ENCODE measurements around the gene EIF4G3. TPM values are rescaled to one million over a fixed set of nuclear protein-coding genes. Genes with fewer than 3 reads are reported as not detected.

EIF4G3 gene
- total RNA-seq, 1 donor, result 58.6 TPM

DNA sequence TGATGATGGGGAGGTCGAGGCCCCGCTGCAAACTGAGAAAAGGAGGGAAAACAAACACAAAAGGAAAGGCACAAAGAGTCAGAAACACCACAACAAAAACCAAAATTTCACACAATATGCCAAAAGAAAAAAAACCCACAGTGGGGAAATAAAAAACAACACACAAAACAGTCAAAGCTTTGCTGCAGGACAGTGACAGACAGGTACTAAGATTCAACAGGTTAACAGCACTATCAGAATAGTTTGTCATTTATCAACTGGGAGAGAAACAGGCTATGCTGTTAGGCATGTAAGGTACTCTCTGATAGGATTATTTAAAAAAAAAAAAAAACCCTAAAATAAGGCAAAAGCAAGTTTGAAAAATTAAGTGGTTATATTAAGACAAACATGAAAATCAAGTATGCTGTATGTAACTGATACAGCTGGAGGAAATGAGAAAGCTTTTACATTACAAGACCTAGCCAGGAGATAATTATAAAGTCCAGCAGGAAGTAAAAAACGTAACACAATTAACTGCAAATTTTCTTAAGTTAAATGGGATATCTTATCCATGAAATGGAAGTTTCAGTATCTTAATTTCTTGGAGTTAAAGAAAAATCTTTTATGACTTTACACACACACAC, 179.0 kb downstream of the EIF4G3 start:
- DNase-seq (ENCODE audit: low read depth), result no peak
- TF ChIP-seq, protein P1, sequence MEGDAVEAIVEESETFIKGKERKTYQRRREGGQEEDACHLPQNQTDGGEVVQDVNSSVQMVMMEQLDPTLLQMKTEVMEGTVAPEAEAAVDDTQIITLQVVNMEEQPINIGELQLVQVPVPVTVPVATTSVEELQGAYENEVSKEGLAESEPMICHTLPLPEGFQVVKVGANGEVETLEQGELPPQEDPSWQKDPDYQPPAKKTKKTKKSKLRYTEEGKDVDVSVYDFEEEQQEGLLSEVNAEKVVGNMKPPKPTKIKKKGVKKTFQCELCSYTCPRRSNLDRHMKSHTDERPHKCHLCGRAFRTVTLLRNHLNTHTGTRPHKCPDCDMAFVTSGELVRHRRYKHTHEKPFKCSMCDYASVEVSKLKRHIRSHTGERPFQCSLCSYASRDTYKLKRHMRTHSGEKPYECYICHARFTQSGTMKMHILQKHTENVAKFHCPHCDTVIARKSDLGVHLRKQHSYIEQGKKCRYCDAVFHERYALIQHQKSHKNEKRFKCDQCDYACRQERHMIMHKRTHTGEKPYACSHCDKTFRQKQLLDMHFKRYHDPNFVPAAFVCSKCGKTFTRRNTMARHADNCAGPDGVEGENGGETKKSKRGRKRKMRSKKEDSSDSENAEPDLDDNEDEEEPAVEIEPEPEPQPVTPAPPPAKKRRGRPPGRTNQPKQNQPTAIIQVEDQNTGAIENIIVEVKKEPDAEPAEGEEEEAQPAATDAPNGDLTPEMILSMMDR (IDR thresholded peaks at IDR 0.05; ENCODE audit: insufficient read depth, low read length), result no peak
- no peak overlapping the region for H3K4me3 ChIP-seq (ENCODE audit: low read depth, low read length)

DNA sequence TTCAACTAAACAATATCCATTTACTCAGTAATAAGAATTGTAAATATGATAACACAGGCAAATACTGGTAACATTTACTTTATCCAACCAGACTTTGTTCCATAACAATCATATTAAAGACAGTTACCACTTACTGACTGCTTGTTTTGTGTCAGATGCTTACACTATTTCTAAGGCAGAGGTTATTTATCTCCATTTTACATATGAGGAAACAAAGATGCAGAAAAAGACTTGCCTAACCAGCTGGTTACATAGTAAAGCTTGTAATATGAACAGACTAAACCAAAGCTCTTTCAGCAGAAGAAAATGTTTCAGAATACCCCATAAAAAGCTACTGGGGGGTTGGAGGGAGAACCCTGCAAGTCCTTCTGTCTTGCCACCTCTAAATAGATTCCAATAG, 180.1 kb downstream of the EIF4G3 start:
- DNase-seq (ENCODE audit: low read depth), result no peak
- no peak overlapping the region for H3K4me3 ChIP-seq (ENCODE audit: low read depth, low read length)
- TF ChIP-seq, protein P1 (IDR thresholded peaks at IDR 0.05; ENCODE audit: insufficient read depth, low read length), result no peak

DNA sequence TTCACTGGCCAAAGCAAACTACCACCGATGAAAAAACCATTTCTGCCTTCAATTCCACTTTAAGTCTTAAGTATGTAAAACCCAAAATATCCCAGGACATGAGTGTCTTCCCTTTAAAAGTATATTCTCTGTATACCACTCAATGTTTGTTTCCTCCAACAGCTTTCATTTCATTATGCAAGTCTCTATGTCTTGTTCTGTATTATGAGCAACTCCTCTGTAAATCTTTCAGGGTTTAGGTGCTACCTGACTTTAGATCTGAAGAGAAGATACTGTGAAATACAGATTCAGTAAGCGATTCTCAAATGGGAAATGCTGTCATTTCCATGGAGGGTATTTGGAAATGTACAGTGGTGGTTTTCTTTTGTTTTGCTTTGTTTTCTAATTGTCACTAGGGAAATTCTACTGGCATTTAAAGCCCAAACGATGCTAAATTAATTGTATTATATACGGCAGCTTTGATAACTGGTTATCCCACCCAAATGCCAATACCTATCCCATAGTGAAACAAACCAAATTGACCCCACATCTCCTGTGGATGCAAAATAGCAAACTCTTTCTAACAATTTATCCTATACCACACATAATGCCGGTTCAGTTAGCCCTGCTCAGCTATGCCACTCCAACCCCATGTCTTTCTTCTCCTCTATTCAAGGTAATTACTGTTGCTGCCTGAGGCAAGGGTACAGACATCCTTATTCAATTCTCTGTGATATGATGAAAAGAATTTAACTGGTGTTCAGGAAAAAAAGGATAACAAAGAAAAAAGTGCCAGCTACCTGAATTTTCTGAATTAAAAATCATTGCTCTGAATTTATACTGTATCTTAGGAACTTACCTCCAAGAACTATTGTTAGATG, 182.8 kb downstream of the EIF4G3 start:
- TF ChIP-seq, protein P1 (IDR thresholded peaks at IDR 0.05; ENCODE audit: insufficient read depth, low read length), result no peak
- H3K4me3 ChIP-seq (ENCODE audit: low read depth, low read length), result no peak overlapping the region
- DNase-seq (ENCODE audit: low read depth), result no peak

DNA sequence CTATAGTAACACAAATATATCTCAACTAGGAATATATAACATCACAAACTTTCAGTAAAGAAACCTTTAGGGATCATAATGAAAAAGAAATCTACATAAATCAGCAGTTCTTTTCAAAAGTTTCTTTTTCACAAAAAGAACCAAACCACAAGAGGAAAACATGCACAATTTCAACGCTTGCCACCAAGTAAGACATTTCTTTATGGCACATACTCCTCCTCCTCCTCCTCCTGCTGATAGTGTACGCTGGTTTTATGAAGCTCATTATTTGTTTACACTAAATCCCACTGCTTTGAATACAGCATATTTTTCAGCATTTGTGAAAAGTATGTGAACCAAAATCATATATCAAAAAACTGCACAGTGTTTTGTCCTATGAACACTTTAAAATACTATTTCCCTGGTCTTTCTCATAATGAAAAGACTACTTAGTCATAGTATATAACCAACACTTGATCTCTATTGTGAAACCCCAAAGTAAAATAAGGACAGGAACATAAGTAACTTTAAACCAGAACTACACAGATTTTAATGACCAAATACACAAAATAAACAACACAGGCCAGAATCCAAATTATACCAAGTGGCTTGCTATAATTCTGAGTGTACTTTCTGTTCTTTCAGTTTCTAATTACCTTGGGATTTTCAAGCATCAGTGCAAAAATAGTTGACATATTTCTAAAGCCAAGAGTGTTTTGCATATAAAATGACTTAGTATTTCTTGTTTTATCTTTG, 184.2 kb downstream of the EIF4G3 start:
- peak; percentile 29 for DNase-seq (ENCODE audit: low read depth)
- no peak overlapping the region for H3K4me3 ChIP-seq (ENCODE audit: low read depth, low read length)
- TF ChIP-seq, protein P1 (IDR thresholded peaks at IDR 0.05; ENCODE audit: insufficient read depth, low read length), result no peak

DNA sequence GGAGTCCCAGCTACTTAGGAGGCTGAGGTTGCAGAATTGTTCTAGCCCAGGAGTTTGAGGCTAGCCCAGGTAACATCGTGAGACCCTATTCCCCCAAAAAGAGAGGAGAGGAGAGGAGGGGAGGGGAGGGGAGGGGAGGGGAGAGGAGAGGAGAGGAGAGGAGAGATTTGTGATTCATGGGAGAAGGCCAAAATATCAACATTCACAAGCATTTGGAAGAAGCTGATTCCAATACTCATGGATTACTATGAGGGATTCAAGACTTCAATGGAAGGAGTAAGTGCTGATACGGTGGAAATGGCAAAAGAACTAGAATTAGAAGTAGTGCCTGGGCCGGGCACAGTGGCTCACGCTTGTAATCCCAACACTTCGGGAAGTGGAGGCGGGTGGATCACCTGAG, 187.8 kb downstream of the EIF4G3 start:
- no peak for DNase-seq (ENCODE audit: low read depth)
- TF ChIP-seq, protein P1 (IDR thresholded peaks at IDR 0.05; ENCODE audit: insufficient read depth, low read length), result no peak
- H3K4me3 ChIP-seq (ENCODE audit: low read depth, low read length), result no peak overlapping the region

DNA sequence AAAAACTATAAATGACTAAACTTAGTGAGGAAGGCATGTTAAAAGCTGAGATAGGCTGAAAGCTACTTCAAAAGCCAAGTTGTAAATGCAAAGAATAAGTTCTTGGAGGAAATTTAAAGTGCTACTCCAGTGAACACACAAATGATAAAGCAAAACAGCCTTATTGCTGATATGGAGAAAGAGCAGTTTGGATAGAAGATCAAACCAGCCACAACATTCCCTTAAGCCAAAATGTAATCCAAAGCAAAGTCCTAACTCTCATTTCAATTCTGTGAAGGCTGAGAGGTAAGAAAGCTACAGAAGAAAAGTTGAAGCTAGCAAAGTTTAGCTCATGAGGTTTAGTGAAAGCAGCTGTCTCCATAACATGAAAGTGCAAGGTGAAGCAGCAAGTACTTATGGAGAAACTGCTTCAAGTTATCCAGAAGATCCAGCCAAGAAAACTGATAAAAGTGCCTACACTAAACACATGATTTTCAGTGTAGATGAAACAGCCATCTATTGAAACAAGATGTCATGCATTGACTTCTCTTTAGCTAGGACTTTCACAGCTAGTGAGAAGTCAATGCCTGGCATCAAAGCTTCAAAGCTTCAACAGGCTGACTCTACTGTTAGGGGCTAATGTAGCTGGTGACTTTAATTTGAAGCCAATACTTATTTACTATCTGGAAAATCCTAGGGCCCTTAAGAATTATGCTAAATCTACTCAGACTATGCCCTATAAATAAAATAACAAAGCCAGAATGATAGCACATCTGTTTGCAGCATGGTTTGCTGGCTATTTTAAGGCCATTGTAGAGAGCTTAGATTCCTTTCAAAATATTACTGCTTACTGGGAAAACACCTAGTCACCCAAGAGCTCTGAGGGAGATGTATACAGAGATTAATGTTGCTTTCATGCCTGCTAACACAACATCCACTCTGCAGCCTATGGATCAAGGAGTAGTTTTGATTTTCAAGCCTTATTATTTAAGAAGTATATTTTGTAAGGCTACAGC, 188.6 kb downstream of the EIF4G3 start:
- no peak overlapping the region for H3K4me3 ChIP-seq (ENCODE audit: low read depth, low read length)
- TF ChIP-seq, protein P1 (IDR thresholded peaks at IDR 0.05; ENCODE audit: insufficient read depth, low read length), result no peak
- DNase-seq (ENCODE audit: low read depth), result peak; percentile 62

Measured in fibroblast of the aortic adventitia (primary cell).